GM12874 (cell line): ENCODE measurements around the gene VPS13D.

ENCODE experiments used
- CTCF ChIP-seq: IDR thresholded peaks from 2 replicates; pipeline ENCODE4 v1.5.1; 2011; ENCODE audit warnings: low read depth, mild to moderate bottlenecking, control low read depth, low read length, moderate library complexity; ENCODE audit not compliant: insufficient read depth

Gene VPS13D

GRCh38 chr1:12245116-12245515, 15.3 kb downstream of the VPS13D start:
- no peak for TF ChIP-seq CTCF

- no peak for TF ChIP-seq CTCF
Observed at GRCh38 chr1:12245733-12246132, 15.9 kb downstream of the VPS13D start.

- no peak for TF ChIP-seq CTCF
Observed at GRCh38 chr1:12246584-12246983, 16.8 kb downstream of the VPS13D start.

GRCh38 chr1:12249181-12249580, 19.4 kb downstream of the VPS13D start:
- TF ChIP-seq CTCF = no peak

- no peak for TF ChIP-seq CTCF
Observed at GRCh38 chr1:12249748-12250147, 19.9 kb downstream of the VPS13D start.

GRCh38 chr1:12251442-12251841, 21.6 kb downstream of the VPS13D start:
- TF ChIP-seq CTCF = no peak

- no peak for TF ChIP-seq CTCF
Observed at GRCh38 chr1:12255913-12256312, 26.1 kb downstream of the VPS13D start.

- TF ChIP-seq CTCF = no peak
Observed at GRCh38 chr1:12258272-12258671, 28.4 kb downstream of the VPS13D start.
